Left renal pelvis (tissue), 4 donors: ENCODE measurements around the gene CD22. TPM values are rescaled to one million over a fixed set of nuclear protein-coding genes. Genes with fewer than 3 reads are reported as not detected.

ENCODE experiments used
- DNase-seq, 4 donors: peaks; one replicate each; pipeline ENCODE4 v3.0.0-alpha.2; 2013; ENCODE audit warnings: low read depth in 4 of 4, low spot score in 3 of 4
- polyA plus RNA-seq, 4 donors: library from polyadenylated mRNA; unstranded; fragments of 120-200 nt; gene quantifications; one replicate each; pipeline ENCODE4 v1.2.1, GENCODE V29; 2013; ENCODE audit not compliant: insufficient read length in 4 of 4

The CD22 gene
- polyA plus RNA-seq, 4 donors: 7.5 to 43.9 (median 29.6) TPM

DNA sequence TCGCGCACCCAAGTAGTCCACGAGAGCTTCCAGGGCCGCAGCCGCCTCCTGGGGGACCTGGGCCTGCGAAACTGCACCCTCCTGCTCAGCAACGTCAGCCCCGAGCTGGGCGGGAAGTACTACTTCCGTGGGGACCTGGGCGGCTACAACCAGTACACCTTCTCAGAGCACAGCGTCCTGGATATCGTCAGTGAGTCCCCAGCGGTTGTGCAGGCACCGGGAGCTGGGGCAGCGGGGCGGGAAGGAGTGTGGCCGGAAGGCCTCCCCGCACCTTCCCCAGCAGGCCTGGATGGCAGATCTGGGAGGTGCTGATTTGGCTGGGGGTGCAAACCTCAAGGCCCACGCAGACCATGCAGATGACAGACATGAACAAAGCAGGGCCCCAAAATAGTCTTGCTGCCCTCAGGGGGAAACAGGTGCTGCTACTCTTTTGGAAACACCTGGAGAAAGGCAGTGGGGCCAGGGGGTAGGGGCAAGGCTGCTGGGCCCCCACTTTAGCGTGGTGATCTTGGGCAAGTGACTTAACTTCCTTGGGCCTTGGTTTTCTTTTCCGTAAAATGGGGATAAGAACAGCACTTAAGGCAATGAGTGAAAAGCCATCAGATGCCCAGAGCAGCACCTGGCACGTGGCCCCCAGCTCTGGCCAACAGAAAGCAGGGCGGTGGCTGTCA, 33.1 kb upstream of the CD22 start:
- DNase-seq: no peak

- DNase-seq: no peak
Measured at GRCh38 chr19:35296644-35297514, 32.1 kb upstream of the CD22 start.

DNA sequence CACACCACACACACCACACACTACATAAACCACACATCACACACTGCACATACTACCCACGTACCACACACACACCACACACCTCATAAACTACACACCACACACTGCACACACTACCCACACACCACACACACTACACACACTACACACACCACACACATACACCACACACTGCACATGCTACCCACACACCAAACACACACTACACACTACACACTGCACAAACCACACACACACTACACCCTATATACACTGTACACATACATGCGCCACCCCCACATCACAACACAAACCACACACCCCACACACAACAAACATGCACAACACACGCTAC, 31.5 kb upstream of the CD22 start:
- no peak for DNase-seq

DNA sequence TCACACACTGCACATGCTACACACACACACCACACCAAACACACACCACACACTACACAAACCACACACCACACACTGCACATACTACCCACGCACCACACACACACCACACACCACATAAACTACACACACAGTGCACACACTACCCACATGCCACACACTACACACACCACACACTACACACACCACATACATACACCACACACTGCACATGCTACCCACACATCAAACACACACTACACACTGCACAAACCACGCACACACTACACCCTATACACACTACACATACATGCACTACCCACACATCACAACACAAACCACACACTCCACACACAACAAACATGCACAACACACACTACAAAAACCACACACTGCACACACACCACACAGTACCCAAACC, 31.1 kb upstream of the CD22 start:
- no peak for DNase-seq

- no peak for DNase-seq
Measured at GRCh38 chr19:35298561-35298972, 30.4 kb upstream of the CD22 start.

GRCh38 chr19:35299523-35300338, 29.3 kb upstream of the CD22 start:
- DNase-seq: no peak

GRCh38 chr19:35300339-35300649, 28.7 kb upstream of the CD22 start:
- no peak for DNase-seq

GRCh38 chr19:35301961-35302360, 27.0 kb upstream of the CD22 start:
- no peak for DNase-seq

- DNase-seq: no peak
Measured at GRCh38 chr19:35302446-35302845, 26.5 kb upstream of the CD22 start.

DNA sequence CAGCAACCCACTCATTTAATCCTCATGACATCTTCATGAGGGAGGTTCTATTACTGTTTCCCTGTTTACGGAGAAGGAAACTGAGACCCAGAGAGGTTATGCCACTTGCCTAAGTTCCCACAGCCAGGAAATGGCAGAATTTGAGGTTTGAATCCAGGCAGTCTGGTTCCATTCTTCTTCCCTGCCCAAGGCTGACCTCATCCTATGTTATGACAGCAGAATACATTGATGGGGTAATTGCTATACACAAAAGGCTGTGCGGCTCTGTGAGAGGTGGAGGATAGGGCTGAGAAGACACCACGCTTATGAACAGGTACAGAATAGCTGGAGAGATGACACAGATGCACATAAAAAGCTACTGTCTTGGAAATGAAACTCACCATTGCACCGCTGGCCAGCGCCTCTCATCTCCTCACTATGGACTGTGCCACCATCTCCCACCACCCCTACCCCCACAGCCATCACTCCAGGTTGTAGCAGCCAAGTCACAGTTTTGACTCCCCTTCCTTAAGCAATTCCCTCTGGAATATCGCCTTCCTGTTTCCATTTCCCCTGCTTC, 25.6 kb upstream of the CD22 start:
- DNase-seq: no peak

DNA sequence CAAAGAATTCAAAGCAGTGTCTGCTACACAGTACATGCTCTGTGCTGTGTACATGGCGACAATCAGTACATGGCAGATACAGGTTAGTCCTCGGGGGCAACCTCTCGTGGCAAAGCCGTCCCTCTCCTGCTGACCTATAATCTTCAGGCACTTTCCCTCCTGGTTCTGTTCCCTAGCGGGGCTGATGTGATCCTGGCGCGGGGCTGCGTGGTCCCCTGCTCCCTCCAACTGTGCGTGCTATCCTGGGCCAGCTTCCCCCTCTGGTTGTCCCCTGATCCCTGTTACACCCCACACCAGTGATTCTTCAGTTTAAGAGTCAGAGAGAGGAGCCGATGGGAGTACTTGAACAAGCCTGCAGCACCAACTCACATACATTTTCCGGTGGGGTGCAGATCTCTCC, 25.0 kb upstream of the CD22 start:
- DNase-seq: no peak

- no peak for DNase-seq
Measured at GRCh38 chr19:35305181-35305580, 23.8 kb upstream of the CD22 start.

DNA sequence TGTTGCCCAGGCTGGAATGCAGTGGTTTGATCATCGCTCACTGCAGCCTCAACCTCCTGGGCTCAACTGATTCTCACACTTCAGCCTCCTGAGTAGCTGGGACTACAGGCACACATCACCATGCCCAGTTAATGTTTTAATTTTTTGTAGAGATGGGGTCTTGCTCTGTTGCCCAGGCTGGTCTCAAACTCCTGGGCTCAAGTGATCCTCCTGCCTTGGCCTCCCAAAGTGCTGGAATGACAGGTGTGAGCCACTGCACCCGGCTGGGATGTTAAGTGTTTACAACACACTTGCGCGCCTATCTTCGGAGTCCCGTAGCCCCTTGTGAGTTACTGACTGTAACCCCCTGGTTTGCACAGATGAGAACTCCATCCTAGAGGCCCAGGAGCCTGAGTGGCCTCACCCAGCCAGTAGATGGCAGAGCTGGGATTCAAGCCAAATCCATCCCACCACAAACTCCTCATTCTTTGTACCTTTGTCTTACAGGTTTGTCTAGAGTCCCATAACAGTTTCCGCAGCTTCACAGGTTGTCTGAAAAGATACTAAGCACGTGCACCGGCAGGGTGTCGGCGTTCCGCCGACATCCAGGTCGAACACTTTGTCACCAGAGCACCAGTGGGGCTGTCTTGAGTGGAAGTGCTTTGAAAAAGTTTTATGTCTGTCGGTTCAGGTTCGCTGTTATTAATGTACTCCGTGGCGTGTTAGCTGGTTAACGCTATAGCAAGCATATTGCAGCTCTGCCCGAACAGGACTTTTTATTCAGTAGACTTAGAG, 22.3 kb upstream of the CD22 start:
- DNase-seq: no peak

DNA sequence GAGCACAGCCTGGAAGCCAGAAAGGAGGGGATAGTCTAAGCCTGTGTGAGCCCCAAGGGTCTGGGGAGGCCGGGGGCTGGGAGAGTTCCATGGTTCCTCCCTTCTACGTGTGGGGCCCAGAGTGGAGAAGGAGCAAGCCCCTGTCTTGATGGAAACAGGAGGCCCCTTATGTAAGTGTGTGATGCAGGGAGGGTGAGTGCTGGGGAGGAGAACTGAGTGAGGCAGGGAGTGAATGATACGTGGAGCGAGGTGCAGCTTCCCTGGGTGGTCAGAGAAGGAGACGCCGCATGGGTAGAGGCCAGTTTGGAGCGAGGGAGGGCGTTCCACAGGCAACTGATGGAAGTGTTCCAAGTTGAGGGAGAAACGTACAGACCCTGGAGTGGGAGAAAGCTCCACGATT, 21.1 kb upstream of the CD22 start:
- DNase-seq: no peak

- no peak for DNase-seq
Measured at GRCh38 chr19:35308910-35309309, 20.1 kb upstream of the CD22 start.

DNA sequence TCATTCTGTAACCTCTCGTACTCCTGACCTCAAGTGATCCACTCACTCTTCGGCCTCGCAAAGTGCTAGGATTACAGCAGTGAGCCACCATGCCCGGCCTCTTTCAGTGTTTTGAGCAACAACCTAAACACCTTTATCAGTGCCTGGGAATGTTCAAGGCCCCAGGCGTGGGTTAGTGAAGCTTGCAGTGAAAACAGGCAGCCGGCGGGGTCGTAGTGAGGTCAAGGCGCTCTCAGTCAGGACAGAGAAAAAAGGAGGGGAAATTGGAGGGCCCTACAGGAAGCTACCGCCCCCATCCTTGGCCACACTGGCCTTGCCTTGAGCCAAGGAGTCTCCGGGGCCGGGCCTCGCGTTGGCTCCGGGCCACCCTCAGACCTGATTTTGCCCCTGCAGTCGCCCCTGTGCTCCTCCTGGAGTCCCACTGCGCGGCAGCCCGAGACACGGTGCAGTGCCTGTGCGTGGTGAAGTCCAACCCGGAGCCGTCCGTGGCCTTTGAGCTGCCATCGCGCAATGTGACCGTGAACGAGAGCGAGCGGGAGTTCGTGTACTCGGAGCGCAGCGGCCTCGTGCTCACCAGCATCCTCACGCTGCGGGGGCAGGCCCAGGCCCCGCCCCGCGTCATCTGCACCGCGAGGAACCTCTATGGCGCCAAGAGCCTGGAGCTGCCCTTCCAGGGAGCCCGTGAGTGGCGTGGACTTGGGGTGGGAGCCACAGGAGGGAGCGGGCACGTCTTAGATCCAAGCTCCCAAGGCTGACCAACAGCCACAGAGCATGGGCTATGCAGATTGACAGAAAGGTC, 19.3 kb upstream of the CD22 start:
- peak; percentile 52 to 77 (median 66) for DNase-seq

DNA sequence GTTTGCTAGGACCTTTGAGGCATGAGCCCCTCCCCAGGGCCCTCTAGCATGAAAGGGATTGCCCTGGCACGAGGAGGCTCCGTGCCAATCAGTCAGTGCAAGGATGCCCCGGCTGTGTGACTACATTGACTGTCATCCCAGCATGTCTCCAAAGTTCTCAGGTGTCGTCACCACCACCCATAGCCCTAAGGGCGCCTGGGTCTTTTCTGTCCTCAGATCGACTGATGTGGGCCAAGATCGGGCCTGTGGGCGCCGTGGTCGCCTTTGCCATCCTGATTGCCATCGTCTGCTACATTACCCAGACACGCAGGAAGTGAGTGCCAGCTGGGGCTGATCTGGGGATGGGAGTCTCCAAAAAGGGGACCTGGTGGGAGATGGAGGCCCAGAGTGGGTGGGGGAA, 18.7 kb upstream of the CD22 start:
- no peak for DNase-seq

DNA sequence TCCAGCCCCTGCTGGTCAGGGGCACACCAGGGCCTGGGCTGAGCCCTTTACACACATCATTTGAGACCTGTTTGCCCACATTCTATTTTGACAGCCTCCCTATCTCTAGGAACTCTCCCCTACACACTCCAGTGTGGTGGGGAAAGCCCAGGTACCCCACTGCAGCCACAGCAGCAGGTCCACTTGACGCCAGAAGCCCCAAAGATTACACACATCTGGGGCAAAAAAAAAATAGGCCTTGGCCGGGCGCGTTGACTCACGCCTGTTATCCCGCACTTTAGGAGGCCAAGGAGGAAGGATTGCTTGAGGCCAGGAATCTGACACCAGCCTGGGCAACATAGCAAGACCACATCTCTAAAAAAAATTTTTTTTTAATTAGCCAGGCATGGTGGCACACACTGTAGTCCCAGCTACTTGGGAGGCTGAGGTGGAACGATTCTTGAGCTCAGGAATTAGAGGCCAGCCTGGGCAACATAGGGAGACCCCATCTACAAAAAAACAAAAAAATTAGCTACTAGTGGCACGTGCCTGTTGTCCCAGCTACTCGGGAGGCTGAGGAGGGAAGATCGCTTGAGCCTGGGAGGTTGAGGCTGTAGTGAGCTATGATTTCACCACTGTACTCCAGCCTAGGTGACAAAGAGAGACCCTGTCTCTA, 18.0 kb upstream of the CD22 start:
- no peak for DNase-seq
